ENCODE data around the gene DAD1. TPM values are rescaled to one million over a fixed set of nuclear protein-coding genes. Genes with fewer than 3 reads are reported as not detected.

The DAD1 gene
- total RNA-seq, 2 experiments from 2014 or later = 117 to 154 TPM

GRCh38 chr14:22579881-22580280, 9.1 kb downstream of the DAD1 start:
- BruUV-seq (replicated peaks) = no TSS peak
- peaks cover 25% of the 10 kb centered on the region for H3K4me1 ChIP-seq (ENCODE audit: insufficient read depth, low read length, poor library complexity, severe bottlenecking)
- H3K27ac ChIP-seq (ENCODE audit: low read depth, low read length, poor library complexity, severe bottlenecking) = no peak overlapping the region
- TF ChIP-seq CTCF (conservative IDR thresholded peaks at IDR 0.05; ENCODE audit: low read length) (no peak), EZH2phosphoT487 (IDR thresholded peaks at IDR 0.05; ENCODE audit: borderline replicate concordance, low read depth, low read length) (no peak)
- ChIA-PET POLR2A (interaction anchor here (1.2 to 1.5 kb wide), 2 partner anchors 8 to 77 kb away, joined by 3 to 4 read pairs; no protein-coding TSS in a partner anchor), CTCF (ENCODE audit: unreplicated experiment) (no interaction called here)
- H3K9me3 ChIP-seq (ENCODE audit: low read length) = no peaks in the 10 kb centered on the region
- no peak for DNase-seq (ENCODE audit: low spot score)
- H3K9me2 ChIP-seq (ENCODE audit: insufficient read depth, low read length) = no peaks in the 10 kb centered on the region
- H4K20me1 ChIP-seq (ENCODE audit: insufficient read depth, low read length) = 0 out of 2 replicates have a peak, but pooled peaks cover 5% of the 10 kb centered on the region
- peaks cover 42% of the 10 kb centered on the region for H3K79me2 ChIP-seq (ENCODE audit: insufficient read depth, low read depth, low read length)
- H2AFZ ChIP-seq (ENCODE audit: low read length) = no peak overlapping the region
- H3K36me3 ChIP-seq (ENCODE audit: insufficient read depth, low read length) = peaks cover 35% of the 10 kb centered on the region
- no peak overlapping the region for H3K4me3 ChIP-seq (ENCODE audit: low read depth, low read length, poor library complexity, severe bottlenecking)
- intact Hi-C loops (cut with micrococcal nuclease; ENCODE audit: unreplicated experiment) = loop anchor here (10.0 kb wide), 1 partner anchor 475 kb away; the partner anchor contains the start of gene CDH24
- no peak overlapping the region for H3K4me2 ChIP-seq (ENCODE audit: low read length)

- Histone ChIP-seq H3K4me3 (ENCODE audit: low read depth, low read length, poor library complexity, severe bottlenecking) (no peak overlapping the region), H3K9me3 (ENCODE audit: low read length) (no peaks in the 10 kb centered on the region), H3K9me2 (ENCODE audit: insufficient read depth, low read length) (no peaks in the 10 kb centered on the region), H4K20me1 (ENCODE audit: insufficient read depth, low read length) (0 out of 2 replicates have a peak, but pooled peaks cover 5% of the 10 kb centered on the region), H3K36me3 (ENCODE audit: insufficient read depth, low read length) (peaks cover 35% of the 10 kb centered on the region), H3K4me1 (ENCODE audit: insufficient read depth, low read length, poor library complexity, severe bottlenecking) (peaks cover 19% of the 10 kb centered on the region), H3K27ac (ENCODE audit: low read depth, low read length, poor library complexity, severe bottlenecking) (no peak overlapping the region), H3K79me2 (ENCODE audit: insufficient read depth, low read depth, low read length) (peaks cover 36% of the 10 kb centered on the region), H3K4me2 (ENCODE audit: low read length) (no peak overlapping the region), H2AFZ (ENCODE audit: low read length) (no peak overlapping the region)
- ChIA-PET POLR2A (interaction anchor here (0.6 to 1.5 kb wide), 5 partner anchors 9 to 512 kb away, joined by 3 to 4 read pairs (median 3); no protein-coding TSS in a partner anchor), CTCF (ENCODE audit: unreplicated experiment) (no interaction called here)
- no peak for DNase-seq (ENCODE audit: low spot score)
- TF ChIP-seq CTCF (conservative IDR thresholded peaks at IDR 0.05; ENCODE audit: low read length) (no peak), EZH2phosphoT487 (IDR thresholded peaks at IDR 0.05; ENCODE audit: borderline replicate concordance, low read depth, low read length) (no peak)
- intact Hi-C loops (cut with micrococcal nuclease; ENCODE audit: unreplicated experiment) = loop anchor here (10.0 kb wide), 1 partner anchor 476 kb away; the partner anchor contains the start of gene CDH24
- no TSS peak for BruUV-seq (replicated peaks)
These were observed 9.8 kb downstream of the DAD1 start for GRCh38 chr14:22579236-22579635.

- Histone ChIP-seq H3K4me1 (ENCODE audit: insufficient read depth, low read length, poor library complexity, severe bottlenecking) (peaks cover 5% of the 10 kb centered on the region), H3K36me3 (ENCODE audit: insufficient read depth, low read length) (peaks cover 40% of the 10 kb centered on the region), H3K4me3 (ENCODE audit: low read depth, low read length, poor library complexity, severe bottlenecking) (no peak overlapping the region), H3K9me3 (ENCODE audit: low read length) (no peaks in the 10 kb centered on the region), H3K4me2 (ENCODE audit: low read length) (no peak overlapping the region), H4K20me1 (ENCODE audit: insufficient read depth, low read length) (0 out of 2 replicates have a peak, but pooled peaks cover 5% of the 10 kb centered on the region), H3K79me2 (ENCODE audit: insufficient read depth, low read depth, low read length) (peaks cover 21% of the 10 kb centered on the region; the same call in 1 of the 2 replicates), H2AFZ (ENCODE audit: low read length) (no peak overlapping the region), H3K9me2 (ENCODE audit: insufficient read depth, low read length) (no peaks in the 10 kb centered on the region), H3K27ac (ENCODE audit: low read depth, low read length, poor library complexity, severe bottlenecking) (no peak overlapping the region)
- TF ChIP-seq EZH2phosphoT487 (IDR thresholded peaks at IDR 0.05; ENCODE audit: borderline replicate concordance, low read depth, low read length) = no peak
- ChIA-PET POLR2A (no interaction called here), CTCF (ENCODE audit: unreplicated experiment) (no interaction called here)
- BruUV-seq (replicated peaks) = no TSS peak
- DNase-seq (ENCODE audit: low spot score) = no peak
- intact Hi-C loops (cut with micrococcal nuclease; ENCODE audit: unreplicated experiment) = loop anchor here (10.0 kb wide), 1 partner anchor 477 kb away; the partner anchor contains the start of gene CDH24
These were observed 11.6 kb downstream of the DAD1 start for GRCh38 chr14:22577334-22577908.

Data from OCI-LY7 (cell line).